ENCODE data around the gene TRMT2A. TPM values are rescaled to one million over a fixed set of nuclear protein-coding genes. Genes with fewer than 3 reads are reported as not detected.

Gene TRMT2A
- total RNA-seq, 1 donor from 2014 or later = 40.4 TPM

- DNase-seq = no peak
Observed at GRCh38 chr22:20135265-20135664, 18.2 kb upstream of the TRMT2A start.

DNA sequence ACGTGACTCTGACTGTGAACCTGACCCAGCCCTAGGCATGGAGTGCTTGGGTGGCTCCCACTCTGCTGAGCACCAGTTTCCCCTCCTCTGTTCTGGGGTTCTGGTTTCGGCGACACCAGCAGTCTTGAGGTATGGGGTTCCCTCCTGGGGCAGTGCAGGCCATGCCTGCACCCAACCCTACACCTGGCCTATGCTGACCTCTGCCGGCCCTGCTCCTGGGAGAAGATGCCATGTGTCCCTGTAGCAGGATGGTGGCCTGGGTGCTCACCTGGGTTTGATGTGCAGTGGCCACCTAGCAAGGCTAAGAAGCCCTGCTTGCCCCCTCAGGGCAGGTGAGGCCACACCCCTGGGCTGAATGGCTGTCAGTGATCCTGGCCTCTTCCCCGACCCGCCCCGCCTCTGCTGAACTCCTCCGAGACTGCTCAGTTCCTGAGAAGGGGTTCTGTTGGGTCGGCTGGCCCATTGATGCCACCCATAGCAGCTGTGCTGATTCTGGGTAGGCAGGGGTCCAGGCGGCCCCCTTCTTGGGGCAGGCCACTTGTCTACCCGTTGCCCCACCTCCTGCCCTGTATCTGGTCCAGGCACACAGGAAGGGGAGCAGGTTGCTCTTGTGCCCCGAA is 17.0 kb upstream of the TRMT2A start:
- DNase-seq = no peak

GRCh38 chr22:20132686-20133246 is 15.7 kb upstream of the TRMT2A start:
- no peak for DNase-seq

DNA sequence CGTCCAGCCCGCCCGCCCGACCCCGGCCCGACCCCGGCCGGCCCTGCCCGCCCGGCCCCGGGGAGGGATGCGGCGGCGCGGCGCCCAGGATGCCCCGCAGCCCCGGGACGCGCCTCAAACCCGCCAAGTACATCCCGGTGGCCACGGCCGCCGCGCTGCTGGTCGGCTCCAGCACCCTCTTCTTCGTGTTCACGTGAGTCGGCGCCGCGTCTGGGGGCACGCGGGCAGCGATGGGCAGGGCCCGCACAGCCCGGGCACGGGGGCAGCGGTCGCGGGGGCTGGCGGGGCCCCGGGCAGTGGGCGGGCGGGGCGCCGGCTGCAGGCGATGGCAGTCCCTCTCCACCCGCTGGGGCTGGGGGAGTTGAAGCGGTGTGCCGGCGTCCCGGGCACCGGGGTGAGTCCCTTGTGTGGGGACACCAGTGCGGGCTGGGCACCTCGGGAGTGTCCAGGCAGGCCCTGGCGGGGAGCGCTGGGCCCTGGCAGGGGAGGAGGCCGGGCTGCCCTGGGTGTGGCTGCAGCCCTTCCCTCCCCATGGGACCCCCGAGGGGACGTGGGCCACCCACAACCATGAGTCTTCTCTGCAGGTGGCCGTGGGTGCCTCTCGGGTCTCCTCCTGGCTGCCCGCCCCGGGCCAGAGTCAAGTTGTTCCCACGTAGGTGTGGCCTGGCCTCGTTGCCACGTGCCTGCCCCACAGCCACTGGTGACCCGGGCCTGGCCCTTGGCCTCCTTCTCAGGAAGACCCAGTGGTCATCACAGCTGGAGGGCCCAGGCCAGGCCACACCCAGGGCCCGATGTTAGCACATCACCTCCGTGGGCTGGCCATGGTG is 15.0 kb upstream of the TRMT2A start:
- no peak for DNase-seq

DNA sequence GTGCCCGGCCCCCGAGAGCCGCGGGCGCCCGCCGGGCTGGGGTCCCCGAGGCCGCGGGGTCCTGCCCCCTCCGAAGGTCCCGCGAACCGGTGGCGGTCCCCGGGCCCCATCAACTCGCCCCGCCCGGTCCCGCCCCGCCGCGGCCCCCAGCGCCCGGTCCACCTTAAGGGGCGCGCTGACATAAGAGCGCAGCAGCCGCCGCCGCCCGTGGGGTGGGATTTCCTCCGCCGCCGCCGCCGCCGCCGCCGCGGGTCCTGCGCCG is 14.5 kb upstream of the TRMT2A start, which contains the start of gene ZDHHC8:
ZDHHC8 (plus strand) TSS at position 208 of the 262 bp plus-strand sequence. CDS start 144 bp downstream, outside the sequence.
- DNase-seq = peak; percentile 62

DNA sequence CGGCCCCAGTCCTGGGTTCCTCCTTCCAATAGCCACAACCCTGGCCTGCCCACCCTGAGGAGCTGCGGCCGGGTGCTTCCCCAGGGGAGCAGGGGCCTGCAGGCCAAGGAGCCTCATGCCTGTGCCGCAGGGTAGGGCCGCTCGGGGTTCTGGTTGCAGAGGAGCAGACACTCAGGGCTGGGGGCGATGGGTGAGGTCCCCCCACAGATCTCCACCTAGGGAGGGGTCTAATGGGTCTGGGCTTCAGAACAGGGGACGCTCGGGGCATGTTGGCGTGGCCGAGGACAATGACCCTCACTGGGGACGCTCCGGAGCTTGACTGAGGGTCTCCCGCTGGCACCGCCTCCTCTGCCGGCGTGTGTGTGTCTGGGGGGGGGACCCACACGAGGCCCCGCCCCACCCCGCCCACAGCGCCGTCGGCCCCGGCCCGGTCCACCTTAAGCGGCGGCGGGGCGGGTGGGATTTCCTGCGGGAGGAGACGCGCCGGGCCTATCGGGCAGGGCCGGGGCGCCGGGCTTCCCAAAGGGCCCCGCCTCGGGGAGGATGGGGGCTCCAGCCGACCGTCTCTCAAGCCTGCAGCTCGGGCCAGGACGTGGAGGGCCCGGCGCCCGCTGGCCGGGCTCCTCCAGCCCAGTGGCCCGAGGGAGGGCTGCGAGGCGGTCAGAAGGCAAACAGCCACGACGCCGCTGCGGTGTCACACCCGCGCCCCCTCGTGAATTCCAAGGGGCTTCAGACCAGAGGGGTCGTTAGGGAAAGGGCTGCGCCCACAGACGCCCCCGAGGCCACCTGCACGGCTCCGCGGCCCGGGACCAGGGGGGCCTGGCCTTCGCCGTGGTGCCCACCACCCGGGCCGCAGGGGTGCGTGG is 13.9 kb upstream of the TRMT2A start:
- DNase-seq = peak; percentile 91

GRCh38 chr22:20130319-20130718 is 13.3 kb upstream of the TRMT2A start:
- no peak for DNase-seq

- no peak for DNase-seq
Observed at GRCh38 chr22:20129747-20130014, 12.7 kb upstream of the TRMT2A start.

DNA sequence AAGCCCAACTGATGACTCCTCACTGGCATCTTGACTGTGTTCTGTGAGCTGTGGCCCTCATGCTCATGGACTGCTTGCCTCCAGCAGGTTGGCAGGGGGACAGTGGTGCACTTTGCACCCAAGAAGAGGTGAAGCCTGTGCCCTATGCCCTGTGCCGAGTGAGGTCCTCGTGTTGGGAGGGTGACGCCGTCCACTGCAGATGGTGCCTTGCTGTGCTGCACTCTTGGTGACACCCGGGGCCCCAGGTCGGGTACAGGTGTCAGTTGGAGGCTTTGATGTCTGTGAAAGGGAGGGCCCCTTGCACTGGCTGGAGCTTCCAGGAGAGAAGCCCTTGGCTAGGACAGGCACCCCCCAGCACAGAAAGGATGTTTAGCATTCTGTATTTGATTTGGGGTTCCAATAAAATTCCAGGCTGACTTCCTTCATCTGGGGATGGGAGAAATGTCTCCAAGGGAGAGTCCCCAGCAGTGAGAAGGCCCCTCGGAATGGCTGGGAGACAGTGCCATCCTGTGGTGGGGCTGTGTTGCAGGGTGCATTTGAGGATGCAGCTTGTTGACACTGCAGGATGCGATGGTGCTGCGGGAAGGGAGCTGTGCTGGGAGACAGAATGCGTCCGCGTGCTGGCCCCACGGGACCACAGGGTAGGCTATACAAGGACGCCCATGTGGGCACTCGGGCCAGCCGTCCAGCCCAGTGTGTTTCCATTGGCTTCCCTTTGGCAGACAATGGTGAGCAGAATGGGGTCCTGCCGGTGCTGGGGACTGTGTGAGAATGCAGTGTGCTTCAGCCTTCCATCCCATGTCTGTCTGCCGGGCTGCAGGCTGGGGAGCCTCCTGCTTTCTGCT is 12.1 kb upstream of the TRMT2A start:
- DNase-seq = no peak

DNA sequence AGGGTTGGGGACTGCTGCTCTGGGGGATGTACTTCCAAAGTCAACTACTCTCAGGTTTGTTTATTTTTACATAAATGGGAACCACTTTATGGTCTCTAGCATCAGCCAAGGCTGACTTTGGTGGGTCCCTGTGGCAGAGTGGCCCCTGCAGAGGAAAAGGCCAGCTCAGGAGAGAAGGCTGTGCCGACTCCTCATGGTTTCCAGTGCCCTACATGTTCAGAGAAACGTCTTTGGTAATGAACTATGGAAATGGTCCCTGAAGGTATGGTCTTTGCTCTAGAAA is 11.5 kb upstream of the TRMT2A start:
- no peak for DNase-seq

DNA sequence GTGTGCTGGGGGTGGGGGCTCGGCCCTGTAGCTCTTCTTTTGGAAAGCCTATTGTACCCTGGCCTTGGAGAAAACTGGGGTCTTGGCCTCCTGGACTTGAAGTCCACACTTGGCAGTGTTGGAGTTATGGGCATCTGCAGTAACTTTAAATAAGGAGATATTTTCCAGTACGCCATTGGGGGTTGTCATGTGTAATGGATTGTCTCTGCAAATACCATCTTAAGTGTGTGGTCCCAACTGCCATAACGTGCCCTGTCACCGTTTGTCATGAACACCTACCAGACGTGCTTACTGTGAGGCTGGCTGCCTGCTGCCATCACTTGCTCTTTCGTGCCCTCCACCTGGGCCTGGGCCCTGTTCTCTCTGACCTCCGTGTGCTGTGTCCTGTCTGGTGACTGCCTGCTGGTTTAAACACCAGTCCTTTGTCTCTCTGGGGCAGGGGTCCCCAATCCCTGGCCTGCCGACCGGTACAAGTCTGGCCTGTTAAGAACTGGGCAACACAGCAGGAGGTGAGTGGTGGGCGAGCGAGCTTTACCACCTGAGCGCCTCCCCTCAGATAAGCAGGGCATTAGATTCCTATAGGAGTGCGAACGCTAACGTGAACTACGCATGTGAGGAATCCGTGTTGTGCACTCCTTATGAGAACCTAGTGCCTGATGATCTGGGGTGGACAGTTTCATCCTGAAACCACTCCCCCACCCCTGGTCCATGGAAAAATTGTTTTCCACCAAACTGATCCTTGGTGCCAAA is 11.0 kb upstream of the TRMT2A start:
- no peak for DNase-seq

GRCh38 chr22:20127318-20127868 is 10.4 kb upstream of the TRMT2A start:
- DNase-seq = no peak

DNA sequence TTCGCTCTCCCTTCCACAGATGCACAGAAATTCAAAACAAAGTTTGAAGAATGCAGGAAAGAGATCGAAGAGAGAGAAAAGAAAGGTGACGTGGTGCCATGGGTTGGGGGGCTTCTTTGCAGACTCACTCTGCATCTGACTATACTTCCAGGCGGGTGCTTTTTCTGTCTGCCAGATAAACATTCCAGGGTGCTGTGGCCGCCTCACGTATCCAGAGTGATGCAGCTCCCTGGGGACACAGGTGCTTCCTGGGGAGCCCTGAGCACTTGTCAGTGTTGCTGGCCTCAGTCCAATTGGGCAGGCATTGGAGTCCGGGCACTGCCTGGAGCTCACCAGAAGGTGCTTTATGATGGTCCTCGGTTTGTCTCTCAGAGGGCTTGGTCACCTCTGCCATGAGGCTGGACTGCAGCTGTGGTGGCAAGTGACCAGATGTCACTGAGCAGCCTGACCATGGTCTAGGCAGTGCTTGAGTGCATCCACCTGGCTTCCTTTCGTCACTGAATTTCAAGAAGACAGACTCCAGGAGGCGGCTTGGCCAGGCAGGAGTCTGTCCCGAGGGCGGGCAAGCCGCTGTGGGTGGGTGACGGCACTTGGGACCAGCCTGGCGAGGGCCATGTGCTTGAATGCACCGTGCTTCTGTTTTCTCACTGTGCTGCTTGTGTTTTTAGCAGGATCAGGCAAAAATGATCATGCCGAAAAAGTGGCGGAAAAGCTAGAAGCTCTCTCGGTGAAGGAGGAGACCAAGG is 9.4 kb upstream of the TRMT2A start:
- no peak for DNase-seq

DNA sequence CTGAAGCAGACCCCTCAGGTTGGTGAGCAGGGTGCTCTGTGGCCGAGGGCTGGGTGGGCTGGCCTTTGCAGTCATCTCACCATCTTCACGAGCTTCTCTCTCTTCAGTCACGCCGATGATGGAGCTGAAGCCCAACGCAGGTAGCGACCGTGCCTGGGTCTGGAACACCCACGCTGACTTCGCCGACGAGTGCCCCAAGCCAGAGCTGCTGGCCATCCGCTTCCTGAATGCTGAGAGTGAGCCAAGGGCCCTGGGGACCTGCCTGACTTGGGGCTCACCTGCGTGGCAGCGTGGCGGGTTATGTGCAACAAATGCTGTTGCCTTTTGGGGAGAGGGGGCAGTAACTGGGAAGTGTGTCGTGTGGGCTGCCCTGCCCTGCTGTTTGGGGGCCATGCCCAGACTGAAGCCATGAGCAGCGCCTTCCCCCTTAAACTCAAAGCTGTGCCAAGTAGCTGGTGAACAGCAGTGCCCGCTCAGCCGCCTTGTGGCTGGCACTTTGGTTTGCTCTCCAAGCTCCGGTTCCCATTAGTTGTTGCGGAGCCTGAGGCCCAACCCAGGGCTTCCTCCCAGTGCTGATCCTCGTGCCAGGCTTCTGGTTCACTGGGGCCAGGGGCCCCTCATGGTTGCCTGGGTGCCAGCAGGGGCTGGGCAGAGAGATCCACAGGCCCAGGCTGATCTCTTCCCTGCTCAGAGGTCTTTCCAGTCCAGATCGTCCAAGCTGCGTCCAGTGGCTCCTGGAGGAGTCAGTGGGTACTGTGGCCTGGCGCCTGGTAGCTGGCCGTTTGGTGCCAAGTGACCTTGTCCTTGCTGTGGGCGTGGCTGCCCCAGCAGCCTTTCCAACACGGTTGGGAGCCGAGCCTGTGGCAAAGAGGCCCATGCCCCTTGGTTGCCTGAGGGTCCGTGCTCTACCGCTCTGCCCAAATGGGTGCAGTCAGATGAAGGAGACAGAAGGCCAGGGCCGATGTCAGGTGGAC is 8.5 kb upstream of the TRMT2A start:
- no peak for DNase-seq

DNA sequence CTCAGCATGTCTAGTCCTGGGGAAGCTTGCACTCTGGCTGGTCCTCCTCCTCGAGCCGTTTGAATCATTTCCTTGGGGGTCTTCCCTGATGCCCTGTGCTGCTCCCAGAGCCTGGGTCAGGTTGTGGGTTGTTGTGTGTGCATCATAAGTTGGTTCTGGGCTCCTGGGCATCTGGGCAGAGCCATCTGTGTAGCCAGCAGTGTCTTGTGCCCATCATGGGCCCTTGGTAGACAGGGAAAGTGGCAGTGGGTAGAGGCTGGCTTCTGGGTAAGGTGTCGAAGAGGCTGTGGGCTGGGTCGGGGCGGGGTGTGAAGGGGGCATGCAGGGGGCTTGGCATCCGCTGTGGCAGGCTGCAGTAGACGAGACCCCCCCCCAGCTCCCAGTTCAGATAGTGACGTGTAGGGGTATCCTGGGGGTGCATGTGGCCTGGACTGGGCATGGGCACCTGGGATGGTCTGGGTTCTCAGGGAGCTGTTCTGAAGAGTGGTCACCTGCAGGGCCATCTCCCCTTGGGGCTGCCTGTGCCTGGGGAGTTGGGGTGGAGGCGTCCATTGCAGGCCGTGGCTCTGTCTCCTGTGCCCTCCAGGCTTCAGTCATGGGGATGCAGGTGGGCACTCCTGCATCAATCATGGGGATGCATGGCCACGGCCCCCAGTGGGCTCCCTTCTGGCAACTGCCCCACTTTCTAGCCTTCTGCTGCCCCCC is 7.2 kb upstream of the TRMT2A start:
- DNase-seq = no peak

DNA sequence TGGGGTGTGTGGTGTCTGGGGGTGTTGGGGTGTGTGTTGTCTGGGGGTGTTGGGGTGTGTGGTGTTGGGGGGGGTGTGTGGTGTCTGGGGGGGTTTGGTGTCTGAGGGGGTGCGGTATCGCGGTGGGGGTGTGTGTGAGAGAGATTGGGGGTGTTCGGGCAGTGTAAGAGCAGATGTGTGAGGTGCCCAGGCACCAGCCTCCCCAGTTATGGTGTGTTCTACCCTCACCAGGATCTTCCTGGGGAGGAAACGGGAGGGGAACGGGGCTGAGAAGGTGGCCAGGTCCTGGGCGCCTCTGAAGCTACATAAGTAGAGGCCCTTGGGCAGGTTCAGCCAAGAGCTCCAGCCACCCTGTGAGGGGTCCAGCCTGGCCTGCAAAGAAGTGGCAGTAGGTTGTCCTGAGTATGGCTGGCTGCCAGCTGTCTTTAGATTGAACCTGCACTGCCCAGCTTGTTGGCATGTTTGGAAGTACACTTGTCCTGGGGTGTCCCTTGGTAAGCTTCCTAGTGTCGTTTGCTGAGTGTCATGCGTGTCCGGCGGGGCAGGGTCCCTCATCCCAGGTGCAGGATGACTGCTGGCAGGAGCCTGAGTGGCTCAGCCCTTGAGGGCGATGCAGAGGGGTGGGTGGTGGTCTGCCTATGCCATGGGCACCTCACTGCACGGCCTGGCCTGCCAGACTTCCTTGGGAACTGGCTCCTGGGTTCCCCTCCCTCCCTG is 6.5 kb upstream of the TRMT2A start:
- DNase-seq = no peak

- DNase-seq = no peak
Observed at GRCh38 chr22:20121856-20122415, 4.9 kb upstream of the TRMT2A start.
